HepG2 (cell line): ENCODE results near the gene EIF3B. TPM values are rescaled to one million over a fixed set of nuclear protein-coding genes. Genes with fewer than 3 reads are reported as not detected.

Experiments used
- ARID4A ChIP-seq: sonication (generic); formaldehyde crosslinking; IDR thresholded peaks from 2 replicates; pipeline ENCODE4 v1.5.0; 2020; ENCODE audit warnings: mild to moderate bottlenecking, missing genetic modification reagents, borderline replicate concordance
- DDIT3 ChIP-seq: sonication (generic); formaldehyde crosslinking; IDR thresholded peaks from 2 replicates; pipeline ENCODE4 v1.4.0; 2020; ENCODE audit warnings: mild to moderate bottlenecking, missing genetic modification reagents
- ESRRA ChIP-seq: sonication (generic); formaldehyde crosslinking; IDR thresholded peaks from 2 replicates; pipeline ENCODE4 v1.5.1; 2020; ENCODE audit warnings: mild to moderate bottlenecking, low read depth, missing genetic modification reagents
- GPBP1L1 ChIP-seq: sonication (generic); formaldehyde crosslinking; IDR thresholded peaks from 2 replicates; pipeline ENCODE4 v1.5.0; 2020; ENCODE audit warnings: mild to moderate bottlenecking, missing genetic modification reagents
- KAT7 ChIP-seq: IDR thresholded peaks from 2 replicates; pipeline ENCODE4 v1.6.1; 2018; ENCODE audit warnings: borderline replicate concordance, missing compliant biosample characterization
- KDM5A ChIP-seq: fragments of 200-600 bp; sonication (generic); IDR thresholded peaks from 2 replicates; pipeline ENCODE4 v1.7.0; 2018; ENCODE audit warnings: antibody characterized with exemption, mild to moderate bottlenecking, low read length, borderline replicate concordance
- MNT ChIP-seq: fragments of 450-650 bp; IDR thresholded peaks from 2 replicates; pipeline ENCODE4 v1.6.1; 2016
- NKX3-1 ChIP-seq: sonication (generic); formaldehyde crosslinking; IDR thresholded peaks from 2 replicates; pipeline ENCODE4 v1.5.0; 2020; ENCODE audit warnings: missing genetic modification reagents
- PHF20 ChIP-seq: sonication (generic); formaldehyde crosslinking; IDR thresholded peaks from 2 replicates; pipeline ENCODE4 v1.5.0; 2020; ENCODE audit warnings: mild to moderate bottlenecking, missing genetic modification reagents
- SAFB2 ChIP-seq: sonication (generic); formaldehyde crosslinking; IDR thresholded peaks from 2 replicates; pipeline ENCODE4 v1.5.1; 2020; ENCODE audit warnings: missing genetic modification reagents, low read depth, mild to moderate bottlenecking, borderline replicate concordance
- ZBTB34 ChIP-seq: sonication (generic); formaldehyde crosslinking; IDR thresholded peaks from 2 replicates; pipeline ENCODE4 v1.8.0; 2022; ENCODE audit warnings: mild to moderate bottlenecking, missing genetic modification reagents
- ZFP62 ChIP-seq: sonication (generic); formaldehyde crosslinking; IDR thresholded peaks from 2 replicates; pipeline ENCODE4 v1.4.0; 2020; ENCODE audit warnings: missing genetic modification reagents
- ZNF136 ChIP-seq: sonication (generic); formaldehyde crosslinking; IDR thresholded peaks from 2 replicates; pipeline ENCODE4 v1.8.1; 2022; ENCODE audit warnings: low read depth, mild to moderate bottlenecking, moderate library complexity, missing genetic modification reagents
- ZNF207 ChIP-seq: fragments of 450-650 bp; IDR thresholded peaks from 2 replicates; pipeline ENCODE4 v1.6.1; 2016; ENCODE audit warnings: antibody characterized with exemption, borderline replicate concordance
- ZNF337 ChIP-seq: sonication (generic); formaldehyde crosslinking; IDR thresholded peaks from 2 replicates; pipeline ENCODE4 v1.5.1; 2020; ENCODE audit warnings: missing genetic modification reagents, low read depth, mild to moderate bottlenecking, borderline replicate concordance
- ZNF460 ChIP-seq: sonication (generic); formaldehyde crosslinking; IDR thresholded peaks from 2 replicates; pipeline ENCODE4 v1.5.1; 2020; ENCODE audit warnings: missing genetic modification reagents, mild to moderate bottlenecking, borderline replicate concordance
- ZNF784 ChIP-seq: sonication (generic); formaldehyde crosslinking; IDR thresholded peaks from 2 replicates; pipeline ENCODE4 v1.5.1; 2020; ENCODE audit warnings: missing genetic modification reagents, mild to moderate bottlenecking, borderline replicate concordance
- ZNF83 ChIP-seq: sonication (generic); formaldehyde crosslinking; IDR thresholded peaks from 2 replicates; pipeline ENCODE4 v1.4.0; 2020; ENCODE audit warnings: missing genetic modification reagents, mild to moderate bottlenecking, borderline replicate concordance
- polyA plus RNA-seq, 8 experiments: library from polyadenylated mRNA; depleted of rRNA in 3 of 8; stranded (reverse) in 7 of 8; unstranded in 1 of 8; fragments of >200 nt; fragmentation: Illumina TruSeq in 4 of 8; extraction: Trizol in 4 of 8; gene quantifications; 2 replicates each; pipeline versions ENCODE4 v1.2.1 to v1.2.3, GENCODE V29; 2011 to 2016; ENCODE audit warnings: low read depth in 4 of 8, missing spikeins in 1 of 8, mixed read lengths in 1 of 8; ENCODE audit not compliant: insufficient read depth in 1 of 8
- total RNA-seq, 5 experiments: library from RNA; depleted of rRNA; stranded (reverse); fragments of >200 nt; fragmentation: Illumina TruSeq; extraction: Trizol; gene quantifications; 2 replicates each; pipeline ENCODE4 v1.2.3, GENCODE V29; 2016; ENCODE audit warnings: low read depth in 1 of 5

The EIF3B gene
- total and polyA plus RNA-seq, 2 of the 13 experiments (the other 11 are each of a cell fraction or from before 2014, with no cell fraction given): 92.2 to 241 TPM

- TF ChIP-seq ZNF136 (0 out of 2 replicates have a peak, but pooled peaks have one; percentile 19), ZBTB34 (no peak), PHF20 (CRISPR knock-in tag) (peak; percentile 63; the same call in 1 of the 2 replicates), ZFP62 (CRISPR knock-in tag) (0 out of 2 replicates have a peak, but pooled peaks have one; percentile 52), ZNF337 (CRISPR knock-in tag) (no peak), KAT7 (0 out of 2 replicates have a peak, but pooled peaks have one; percentile 5), GPBP1L1 (CRISPR knock-in tag) (no peak), ESRRA (no peak), SAFB2 (CRISPR knock-in tag) (no peak; the same call in 1 of the 2 replicates), NKX3-1 (CRISPR knock-in tag) (no peak), ZNF207 (no peak), ZNF83 (CRISPR knock-in tag) (no peak), DDIT3 (CRISPR knock-in tag) (no peak), ZNF460 (CRISPR knock-in tag) (no peak), ARID4A (CRISPR knock-in tag) (peak; percentile 84), KDM5A (peak; percentile 65; the same call in 1 of the 2 replicates), MNT (peak; percentile 83), ZNF784 (CRISPR knock-in tag) (no peak)
Measured at GRCh38 chr7:2354186-2354938, at the start of gene EIF3B (continued).
